GM23338 (cell line): ENCODE results near the gene FAM171A2. TPM values are rescaled to one million over a fixed set of nuclear protein-coding genes. Genes with fewer than 3 reads are reported as not detected.

ENCODE experiments used
- ATAC-seq: fragments of 200-7000 bp; cut with Tn5 transposase; 3 replicates; pipeline ENCODE4 v1.9.1; 2020
- DNase-seq: peaks from one replicate; pipeline ENCODE4 v3.0.0-alpha.2; 2015; ENCODE audit warnings: low spot score
- H2AFZ ChIP-seq: fragments of 200-600 bp; sonication (generic); 2 replicates; pipeline ENCODE4 v1.8.0; 2016; ENCODE audit warnings: antibody characterized with exemption, mild to moderate bottlenecking, moderate library complexity
- H3F3A ChIP-seq: fragments of 200-600 bp; sonication (generic); replicated peaks from 2 replicates; pipeline ENCODE4 v1.8.0; 2017; ENCODE audit warnings: antibody characterized with exemption, mixed run types, low read depth
- H3K27ac ChIP-seq: fragments of 200-600 bp; sonication (generic); 2 replicates; pipeline ENCODE4 v1.6.1; 2016; ENCODE audit warnings: low read depth
- H3K27me3 ChIP-seq: fragments of 200-600 bp; sonication (generic); 2 replicates; pipeline ENCODE4 v1.8.0; 2016; ENCODE audit warnings: mild to moderate bottlenecking, mixed run types, moderate library complexity; ENCODE audit not compliant: insufficient read depth
- H3K36me3 ChIP-seq: fragments of 200-600 bp; sonication (generic); 2 replicates; pipeline ENCODE4 v1.8.0; 2016; ENCODE audit warnings: mild to moderate bottlenecking; ENCODE audit not compliant: insufficient read depth
- H3K4me1 ChIP-seq: fragments of 200-600 bp; sonication (generic); 2 replicates; pipeline ENCODE4 v1.8.0; 2016; ENCODE audit warnings: mild to moderate bottlenecking, moderate library complexity; ENCODE audit not compliant: insufficient read depth
- H3K4me2 ChIP-seq: fragments of 200-600 bp; sonication (generic); 2 replicates; pipeline ENCODE4 v1.7.1; 2017; ENCODE audit warnings: mixed run types
- H3K4me3 ChIP-seq: fragments of 200-600 bp; sonication (generic); 2 replicates; pipeline ENCODE4 v1.6.1; 2016; ENCODE audit warnings: mixed run types
- H3K79me2 ChIP-seq: fragments of 200-600 bp; sonication (generic); replicated peaks from 2 replicates; pipeline ENCODE4 v1.8.0; 2017; ENCODE audit warnings: mild to moderate bottlenecking; ENCODE audit not compliant: insufficient read depth
- H3K9me2 ChIP-seq: fragments of 200-600 bp; sonication (generic); 2 replicates; pipeline ENCODE4 v1.8.0; 2017; ENCODE audit not compliant: insufficient read depth
- H4K20me1 ChIP-seq: fragments of 200-600 bp; sonication (generic); replicated peaks from 2 replicates; pipeline ENCODE4 v1.8.0; 2017; ENCODE audit warnings: mild to moderate bottlenecking; ENCODE audit not compliant: insufficient read depth
- H3K27ac Mint-ChIP-seq: 2 replicates; pipeline ENCODE4 v1.8.0; 2020; ENCODE audit warnings: inconsistent platforms, mild to moderate bottlenecking, moderate library complexity, mixed read lengths
- H3K27me3 Mint-ChIP-seq: 3 replicates; pipeline ENCODE4 v1.8.0; 2022; ENCODE audit warnings: low read depth, mild to moderate bottlenecking, moderate library complexity, mixed read lengths, inconsistent platforms; ENCODE audit not compliant: insufficient read depth, poor library complexity
- H3K36me3 Mint-ChIP-seq: 3 replicates; pipeline ENCODE4 v1.8.0; 2021; ENCODE audit warnings: low read depth, mild to moderate bottlenecking, inconsistent platforms, moderate library complexity, mixed read lengths
- H3K4me1 Mint-ChIP-seq: 3 replicates; pipeline ENCODE4 v1.8.0; 2020; ENCODE audit warnings: mild to moderate bottlenecking, inconsistent platforms, mixed read lengths
- H3K4me3 Mint-ChIP-seq: 3 replicates; pipeline ENCODE4 v1.8.0; 2021; ENCODE audit warnings: moderate library complexity, mild to moderate bottlenecking, inconsistent platforms, mixed read lengths
- H3K9me3 Mint-ChIP-seq: 3 replicates; pipeline ENCODE4 v1.8.0; 2020; ENCODE audit warnings: moderate library complexity, mild to moderate bottlenecking, inconsistent platforms, mixed read lengths
- CTCF ChIP-seq, 2 experiments: fragments of 200-600 bp in 1 of 2; sonication (generic) in 1 of 2; conservative IDR thresholded peaks; 2 replicates each; pipeline versions ENCODE4 v1.5.1 to v1.6.1; 2016 to 2017; ENCODE audit warnings: antibody characterized with exemption in 2 of 2, low read depth in 2 of 2, mild to moderate bottlenecking in 2 of 2, moderate library complexity in 1 of 2
- EZH2phosphoT487 ChIP-seq: fragments of 200-600 bp; sonication (generic); IDR thresholded peaks from one replicate; pipeline ENCODE4 v1.8.1; 2018; ENCODE audit warnings: antibody characterized with exemption; ENCODE audit not compliant: unreplicated experiment
- POLR2AphosphoS5 ChIP-seq: IDR thresholded peaks from 2 replicates; pipeline ENCODE4 v1.6.1; 2016; ENCODE audit warnings: antibody characterized with exemption, low read depth
- STAT1 ChIP-seq: IDR thresholded peaks from one replicate; pipeline ENCODE4 v1.6.1; 2016; ENCODE audit warnings: antibody characterized with exemption; ENCODE audit not compliant: unreplicated experiment
- ZNF462 ChIP-seq: fragments of 250-450 bp; sonication (Bioruptor Pico); IDR thresholded peaks from 2 replicates; pipeline ENCODE4 v1.5.0; 2020; ENCODE audit warnings: mild to moderate bottlenecking, moderate library complexity
- polyA plus RNA-seq: library from polyadenylated mRNA; unstranded; fragments of >200 nt; fragmentation: Nextera tagmentation; extraction: Ambion mirVana; gene quantifications from 2 replicates; pipeline ENCODE4 v1.2.1, GENCODE V29; 2016
- total RNA-seq: library from RNA; depleted of rRNA; stranded (reverse); fragments of >200 nt; shearing (Covaris generic); gene quantifications from 2 replicates; pipeline ENCODE4 v1.2.3, GENCODE V29; 2014

Gene FAM171A2
- total and polyA plus RNA-seq, 2 experiments from 2014 or later, result 4.1 to 35.4 TPM

GRCh38 chr17:44348988-44349364 lies 14.7 kb downstream of the FAM171A2 start:
- Mint-ChIP-seq H3K9me3 (peaks cover 3% of the 10 kb centered on the region; the same call in 1 of the 3 replicates), H3K27ac (no peak overlapping the region), H3K36me3 (peaks cover 8% of the 10 kb centered on the region; the same call in 2 of the 3 replicates), H3K4me1 (peaks cover 12% of the 10 kb centered on the region), H3K4me3 (no peak overlapping the region), H3K27me3 (peaks cover 26% of the 10 kb centered on the region)
- no peak overlapping the region for H3K4me3 ChIP-seq
- H3K27ac ChIP-seq, result no peak overlapping the region
- H4K20me1 ChIP-seq, result peaks cover 3% of the 10 kb centered on the region; the same call in 1 of the 2 replicates
- H3K4me1 ChIP-seq, result peaks cover 7% of the 10 kb centered on the region; the same call in 1 of the 2 replicates
- H3K9me2 ChIP-seq, result no peaks in the 10 kb centered on the region
- peaks cover 8% of the 10 kb centered on the region; the same call in 1 of the 2 replicates for H3K27me3 ChIP-seq
- no peak overlapping the region for H2AFZ ChIP-seq
- ATAC-seq (no peak), DNase-seq (no peak)
- H3K79me2 ChIP-seq, result peaks cover 4% of the 10 kb centered on the region; the same call in 1 of the 2 replicates
- no peak overlapping the region for H3K4me2 ChIP-seq
- TF ChIP-seq EZH2phosphoT487, result no peak
- TF ChIP-seq CTCF (conservative IDR thresholded peaks at IDR 0.05; ENCODE audit: low read depth in 2 of 2), result no peak
- no peak for TF ChIP-seq POLR2AphosphoS5
- no peak for TF ChIP-seq ZNF462
- no peak for TF ChIP-seq STAT1
- H3F3A ChIP-seq, result peaks cover 3% of the 10 kb centered on the region; the same call in 1 of the 2 replicates
- no peaks in the 10 kb centered on the region for H3K36me3 ChIP-seq
